HepG2 (cell line): ENCODE measurements around the gene COMMD3. TPM values are rescaled to one million over a fixed set of nuclear protein-coding genes. Genes with fewer than 3 reads are reported as not detected.
A peak's percentile ranks its signal among the peaks of the same experiment; 100 is the strongest.

Experiments used
- AKAP8 ChIP-seq: sonication (generic); formaldehyde crosslinking; IDR thresholded peaks from 2 replicates; pipeline ENCODE4 v1.5.1; 2020; ENCODE audit warnings: mild to moderate bottlenecking, missing genetic modification reagents
- ETV5 ChIP-seq: IDR thresholded peaks from 2 replicates; pipeline ENCODE4 v1.6.1; 2018; ENCODE audit warnings: missing biosample characterization, missing genetic modification reagents, inconsistent platforms, borderline replicate concordance
- GABPB1 ChIP-seq: IDR thresholded peaks from 2 replicates; pipeline ENCODE4 v1.6.1; 2016; ENCODE audit warnings: mild to moderate bottlenecking, missing genetic modification reagents, moderate library complexity, missing compliant biosample characterization
- GTF2F1 ChIP-seq: fragments of 150-350 bp; IDR thresholded peaks from 2 replicates; pipeline ENCODE4 v1.6.1; 2014; ENCODE audit warnings: low read length
- IRF2 ChIP-seq: IDR thresholded peaks from 2 replicates; pipeline ENCODE4 v1.6.1; 2018; ENCODE audit warnings: missing genetic modification reagents, missing compliant biosample characterization
- MYC ChIP-seq: sonication (generic); formaldehyde crosslinking; IDR thresholded peaks from 2 replicates; pipeline ENCODE4 v1.9.0; 2021; ENCODE audit warnings: missing genetic modification reagents, borderline replicate concordance
- NFKB2 ChIP-seq: sonication (generic); formaldehyde crosslinking; IDR thresholded peaks from 2 replicates; pipeline ENCODE4 v1.4.0; 2020; ENCODE audit warnings: missing genetic modification reagents, borderline replicate concordance
- RBFOX2 ChIP-seq: fragments of 200-400 bp; formaldehyde crosslinking; IDR thresholded peaks from 2 replicates; pipeline ENCODE4 v1.6.1; 2017; ENCODE audit warnings: low read depth, mild to moderate bottlenecking, low read length
- SALL1 ChIP-seq: sonication (generic); formaldehyde crosslinking; IDR thresholded peaks from 2 replicates; pipeline ENCODE4 v1.8.0; 2022; ENCODE audit warnings: mild to moderate bottlenecking, missing genetic modification reagents
- SIN3A ChIP-seq: IDR thresholded peaks from 2 replicates; pipeline ENCODE4 v1.6.1; 2011; ENCODE audit warnings: low read depth, mild to moderate bottlenecking, control low read depth, low read length, borderline replicate concordance
- XRCC5 ChIP-seq: fragments of 200-400 bp; formaldehyde crosslinking; optimal IDR thresholded peaks from 2 replicates; pipeline ENCODE3; 2017; ENCODE audit warnings: mild to moderate bottlenecking, low read length
- ZFX ChIP-seq: sonication (generic); formaldehyde crosslinking; IDR thresholded peaks from 2 replicates; pipeline ENCODE4 v1.4.0; 2020; ENCODE audit warnings: mild to moderate bottlenecking, low read depth, missing genetic modification reagents, moderate library complexity
- ZNF121 ChIP-seq: sonication (generic); formaldehyde crosslinking; IDR thresholded peaks from 2 replicates; pipeline ENCODE4 v1.5.0; 2020; ENCODE audit warnings: mild to moderate bottlenecking, missing genetic modification reagents
- ZNF331 ChIP-seq: sonication (generic); formaldehyde crosslinking; IDR thresholded peaks from 2 replicates; pipeline ENCODE4 v1.4.0; 2020; ENCODE audit warnings: missing genetic modification reagents
- ZNF441 ChIP-seq: sonication (generic); formaldehyde crosslinking; IDR thresholded peaks from 2 replicates; pipeline ENCODE4 v1.7.0; 2021; ENCODE audit warnings: missing genetic modification reagents, borderline replicate concordance
- ZNF563 ChIP-seq: sonication (generic); formaldehyde crosslinking; IDR thresholded peaks from 2 replicates; pipeline ENCODE4 v1.8.0; 2022; ENCODE audit warnings: mild to moderate bottlenecking, moderate library complexity, missing genetic modification reagents
- ZNF777 ChIP-seq: sonication (generic); formaldehyde crosslinking; IDR thresholded peaks from 2 replicates; pipeline ENCODE4 v1.4.0; 2020; ENCODE audit warnings: missing genetic modification reagents
- polyA plus RNA-seq, 8 experiments: library from polyadenylated mRNA; depleted of rRNA in 3 of 8; stranded (reverse) in 7 of 8; unstranded in 1 of 8; fragments of >200 nt; fragmentation: Illumina TruSeq in 4 of 8; extraction: Trizol in 4 of 8; gene quantifications; 2 replicates each; pipeline versions ENCODE4 v1.2.1 to v1.2.3, GENCODE V29; 2011 to 2016; ENCODE audit warnings: low read depth in 4 of 8, missing spikeins in 1 of 8, mixed read lengths in 1 of 8; ENCODE audit not compliant: insufficient read depth in 1 of 8
- total RNA-seq, 5 experiments: library from RNA; depleted of rRNA; stranded (reverse); fragments of >200 nt; fragmentation: Illumina TruSeq; extraction: Trizol; gene quantifications; 2 replicates each; pipeline ENCODE4 v1.2.3, GENCODE V29; 2016; ENCODE audit warnings: low read depth in 1 of 5
- TF ChIP-seq, protein P1 (sequence below): sonication (generic); formaldehyde crosslinking; conservative IDR thresholded peaks from 2 replicates; pipeline ENCODE4 v1.8.0; 2022; ENCODE audit warnings: mild to moderate bottlenecking, moderate library complexity, missing genetic modification reagents
- TF ChIP-seq, protein P2 (sequence below): sonication (generic); formaldehyde crosslinking; IDR thresholded peaks from 2 replicates; pipeline ENCODE4 v1.5.0; 2020; ENCODE audit warnings: mild to moderate bottlenecking, missing genetic modification reagents, borderline replicate concordance
- TF ChIP-seq, protein P3 (sequence below): sonication (generic); formaldehyde crosslinking; conservative IDR thresholded peaks from 2 replicates; pipeline ENCODE4 v1.4.0; 2020; ENCODE audit warnings: missing genetic modification reagents

COMMD3 gene
- total and polyA plus RNA-seq, 2 of the 13 experiments (the other 11 are each of a cell fraction or from before 2014, with no cell fraction given): 38.7 to 54.4 TPM

DNA sequence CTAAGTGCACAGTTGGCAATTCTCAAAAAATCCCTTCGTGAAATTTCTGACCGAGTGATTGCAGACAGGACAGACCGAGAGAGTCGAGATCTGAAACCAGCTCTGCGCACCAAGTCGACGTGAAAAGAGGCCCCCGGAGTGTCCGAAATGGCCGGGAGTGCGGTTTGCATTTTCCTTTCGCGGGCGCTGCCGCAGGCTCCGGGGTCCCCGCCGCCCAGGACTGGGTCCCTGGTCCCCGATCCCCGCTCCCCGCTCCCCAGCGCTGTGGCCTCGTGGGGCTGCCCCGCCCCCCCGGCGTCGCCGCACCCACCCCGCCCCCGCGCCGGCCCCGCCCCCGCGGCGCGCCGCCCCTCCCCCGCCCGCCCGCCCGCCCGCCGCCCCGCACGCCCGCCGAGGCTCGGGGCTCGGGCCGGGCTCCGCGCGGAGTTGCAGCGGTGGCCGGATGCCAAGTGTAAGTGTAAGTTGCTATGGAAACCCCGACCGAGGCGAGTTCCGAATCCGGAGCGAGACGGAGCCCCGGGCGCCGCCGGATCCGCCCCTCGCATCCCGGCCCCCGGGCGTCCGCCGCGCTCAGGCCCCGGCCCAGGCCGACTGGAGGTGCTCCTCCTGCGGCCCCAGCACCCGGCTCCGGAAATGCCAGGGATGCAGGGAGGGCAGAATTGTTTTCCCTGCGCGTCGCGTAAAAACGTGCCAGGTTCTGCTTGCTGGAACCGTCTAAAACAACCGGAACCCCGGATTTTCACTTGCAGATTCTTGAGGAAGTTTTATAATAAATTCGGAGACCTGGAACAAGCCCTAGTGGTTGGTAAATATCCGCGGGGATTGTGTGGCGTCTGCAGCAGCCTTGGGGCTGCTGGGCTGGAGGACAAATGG, 9.3 kb downstream of the COMMD3 start (continued):
- TF ChIP-seq, protein P1, sequence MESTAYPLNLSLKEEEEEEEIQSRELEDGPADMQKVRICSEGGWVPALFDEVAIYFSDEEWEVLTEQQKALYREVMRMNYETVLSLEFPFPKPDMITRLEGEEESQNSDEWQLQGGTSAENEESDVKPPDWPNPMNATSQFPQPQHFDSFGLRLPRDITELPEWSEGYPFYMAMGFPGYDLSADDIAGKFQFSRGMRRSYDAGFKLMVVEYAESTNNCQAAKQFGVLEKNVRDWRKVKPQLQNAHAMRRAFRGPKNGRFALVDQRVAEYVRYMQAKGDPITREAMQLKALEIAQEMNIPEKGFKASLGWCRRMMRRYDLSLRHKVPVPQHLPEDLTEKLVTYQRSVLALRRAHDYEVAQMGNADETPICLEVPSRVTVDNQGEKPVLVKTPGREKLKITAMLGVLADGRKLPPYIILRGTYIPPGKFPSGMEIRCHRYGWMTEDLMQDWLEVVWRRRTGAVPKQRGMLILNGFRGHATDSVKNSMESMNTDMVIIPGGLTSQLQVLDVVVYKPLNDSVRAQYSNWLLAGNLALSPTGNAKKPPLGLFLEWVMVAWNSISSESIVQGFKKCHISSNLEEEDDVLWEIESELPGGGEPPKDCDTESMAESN (CRISPR knock-in tag): 0 out of 2 replicates have a peak, but pooled peaks have one; percentile 27
- TF ChIP-seq, protein P2, sequence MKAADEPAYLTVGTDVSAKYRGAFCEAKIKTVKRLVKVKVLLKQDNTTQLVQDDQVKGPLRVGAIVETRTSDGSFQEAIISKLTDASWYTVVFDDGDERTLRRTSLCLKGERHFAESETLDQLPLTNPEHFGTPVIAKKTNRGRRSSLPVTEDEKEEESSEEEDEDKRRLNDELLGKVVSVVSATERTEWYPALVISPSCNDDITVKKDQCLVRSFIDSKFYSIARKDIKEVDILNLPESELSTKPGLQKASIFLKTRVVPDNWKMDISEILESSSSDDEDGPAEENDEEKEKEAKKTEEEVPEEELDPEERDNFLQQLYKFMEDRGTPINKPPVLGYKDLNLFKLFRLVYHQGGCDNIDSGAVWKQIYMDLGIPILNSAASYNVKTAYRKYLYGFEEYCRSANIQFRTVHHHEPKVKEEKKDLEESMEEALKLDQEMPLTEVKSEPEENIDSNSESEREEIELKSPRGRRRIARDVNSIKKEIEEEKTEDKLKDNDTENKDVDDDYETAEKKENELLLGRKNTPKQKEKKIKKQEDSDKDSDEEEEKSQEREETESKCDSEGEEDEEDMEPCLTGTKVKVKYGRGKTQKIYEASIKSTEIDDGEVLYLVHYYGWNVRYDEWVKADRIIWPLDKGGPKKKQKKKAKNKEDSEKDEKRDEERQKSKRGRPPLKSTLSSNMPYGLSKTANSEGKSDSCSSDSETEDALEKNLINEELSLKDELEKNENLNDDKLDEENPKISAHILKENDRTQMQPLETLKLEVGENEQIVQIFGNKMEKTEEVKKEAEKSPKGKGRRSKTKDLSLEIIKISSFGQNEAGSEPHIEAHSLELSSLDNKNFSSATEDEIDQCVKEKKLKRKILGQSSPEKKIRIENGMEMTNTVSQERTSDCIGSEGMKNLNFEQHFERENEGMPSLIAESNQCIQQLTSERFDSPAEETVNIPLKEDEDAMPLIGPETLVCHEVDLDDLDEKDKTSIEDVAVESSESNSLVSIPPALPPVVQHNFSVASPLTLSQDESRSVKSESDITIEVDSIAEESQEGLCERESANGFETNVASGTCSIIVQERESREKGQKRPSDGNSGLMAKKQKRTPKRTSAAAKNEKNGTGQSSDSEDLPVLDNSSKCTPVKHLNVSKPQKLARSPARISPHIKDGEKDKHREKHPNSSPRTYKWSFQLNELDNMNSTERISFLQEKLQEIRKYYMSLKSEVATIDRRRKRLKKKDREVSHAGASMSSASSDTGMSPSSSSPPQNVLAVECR (CRISPR knock-in tag): peak; percentile 80; the same call in 1 of the 2 replicates
- TF ChIP-seq XRCC5 (peak; percentile 26), MYC (no peak; the same call in 1 of the 2 replicates), ETV5 (CRISPR knock-in tag) (peak; percentile 84), SALL1 (CRISPR knock-in tag) (peak; percentile 42; the same call in 1 of the 2 replicates), ZNF563 (CRISPR knock-in tag) (0 out of 2 replicates have a peak, but pooled peaks have one; percentile 37), AKAP8 (peak; percentile 35; the same call in 1 of the 2 replicates), IRF2 (CRISPR knock-in tag) (peak; percentile 40; the same call in 1 of the 2 replicates), GTF2F1 (no peak), ZNF441 (CRISPR knock-in tag) (0 out of 2 replicates have a peak, but pooled peaks have one; percentile 59), SIN3A (peak; percentile 47; the same call in 1 of the 2 replicates), ZFX (CRISPR knock-in tag) (peak; percentile 64), NFKB2 (CRISPR knock-in tag) (peak; percentile 40; the same call in 1 of the 2 replicates), RBFOX2 (peak; percentile 61; the same call in 1 of the 2 replicates), ZNF121 (CRISPR knock-in tag) (no peak), ZNF777 (CRISPR knock-in tag) (0 out of 2 replicates have a peak, but pooled peaks have one; percentile 37), GABPB1 (CRISPR knock-in tag) (peak; percentile 77), ZNF331 (CRISPR knock-in tag) (peak; percentile 10; the same call in 1 of the 2 replicates)
- TF ChIP-seq, protein P3, sequence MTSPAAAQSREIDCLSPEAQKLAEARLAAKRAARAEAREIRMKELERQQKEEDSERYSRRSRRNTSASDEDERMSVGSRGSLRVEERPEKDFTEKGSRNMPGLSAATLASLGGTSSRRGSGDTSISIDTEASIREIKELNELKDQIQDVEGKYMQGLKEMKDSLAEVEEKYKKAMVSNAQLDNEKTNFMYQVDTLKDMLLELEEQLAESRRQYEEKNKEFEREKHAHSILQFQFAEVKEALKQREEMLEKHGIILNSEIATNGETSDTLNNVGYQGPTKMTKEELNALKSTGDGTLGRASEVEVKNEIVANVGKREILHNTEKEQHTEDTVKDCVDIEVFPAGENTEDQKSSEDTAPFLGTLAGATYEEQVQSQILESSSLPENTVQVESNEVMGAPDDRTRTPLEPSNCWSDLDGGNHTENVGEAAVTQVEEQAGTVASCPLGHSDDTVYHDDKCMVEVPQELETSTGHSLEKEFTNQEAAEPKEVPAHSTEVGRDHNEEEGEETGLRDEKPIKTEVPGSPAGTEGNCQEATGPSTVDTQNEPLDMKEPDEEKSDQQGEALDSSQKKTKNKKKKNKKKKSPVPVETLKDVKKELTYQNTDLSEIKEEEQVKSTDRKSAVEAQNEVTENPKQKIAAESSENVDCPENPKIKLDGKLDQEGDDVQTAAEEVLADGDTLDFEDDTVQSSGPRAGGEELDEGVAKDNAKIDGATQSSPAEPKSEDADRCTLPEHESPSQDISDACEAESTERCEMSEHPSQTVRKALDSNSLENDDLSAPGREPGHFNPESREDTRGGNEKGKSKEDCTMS (CRISPR knock-in tag): no peak
